Measurements from ENCODE around the gene ANKRD44.

ANKRD44 gene

DNA sequence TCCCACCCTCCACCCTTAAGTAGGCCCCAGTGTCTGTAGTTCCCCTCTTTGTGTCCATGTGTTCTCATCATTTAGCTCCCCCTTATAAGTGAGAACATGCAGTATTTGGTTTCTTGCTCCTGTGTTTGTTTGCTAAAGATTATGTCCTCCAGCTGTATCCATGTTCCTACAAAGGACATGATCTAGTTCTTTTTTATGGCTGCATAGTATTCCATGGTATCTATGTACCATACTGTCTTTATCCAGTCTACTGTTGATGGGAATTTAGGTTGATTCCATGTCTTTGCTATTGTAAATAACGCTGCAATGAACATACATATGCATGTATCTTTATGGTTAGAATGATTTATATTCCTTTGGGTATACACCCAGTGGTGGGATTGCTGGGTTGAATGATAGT, 233.9 kb downstream of the ANKRD44 start:
- no peaks in the 10 kb centered on the region for H3K9me2 ChIP-seq (replicated peaks; ENCODE audit: low read depth, low read length)
- no peak overlapping the region for H3K9ac ChIP-seq (ENCODE audit: low read depth, low read length, poor library complexity, severe bottlenecking)
- no peaks in the 10 kb centered on the region for H3K27me3 ChIP-seq (ENCODE audit: insufficient read depth, low read length, poor library complexity, severe bottlenecking)
- H3K4me2 ChIP-seq (ENCODE audit: low read depth, low read length, poor library complexity, severe bottlenecking): no peak overlapping the region
- no peaks in the 10 kb centered on the region for H4K20me1 ChIP-seq (ENCODE audit: insufficient read depth, low read length, poor library complexity, severe bottlenecking)
- no peak for TF ChIP-seq CTCF (conservative IDR thresholded peaks at IDR 0.05; ENCODE audit: low read length)
- no peak for TF ChIP-seq EZH2phosphoT487 (IDR thresholded peaks at IDR 0.05; ENCODE audit: borderline replicate concordance)
- H3K4me1 ChIP-seq (ENCODE audit: insufficient read depth, low read length, poor library complexity, severe bottlenecking): peaks cover 34% of the 10 kb centered on the region
- H3K36me3 ChIP-seq (ENCODE audit: insufficient read depth, low read length): peaks cover 39% of the 10 kb centered on the region
- no peak overlapping the region for H3K4me3 ChIP-seq (ENCODE audit: low read length, poor library complexity, severe bottlenecking)
- H3F3A ChIP-seq (ENCODE audit: low read depth): no peaks in the 10 kb centered on the region
- H2AFZ ChIP-seq (ENCODE audit: low read length): no peak overlapping the region
- no peaks in the 10 kb centered on the region for H3K79me2 ChIP-seq (ENCODE audit: insufficient read depth, low read length)
- H3K9me3 ChIP-seq (ENCODE audit: insufficient read depth, low read depth, low read length): peaks cover 4% of the 10 kb centered on the region; the same call in 1 of the 2 replicates

GRCh38 chr2:197075754-197076337, 234.7 kb downstream of the ANKRD44 start:
- Histone ChIP-seq H3K9me3 (ENCODE audit: insufficient read depth, low read depth, low read length) (peaks cover 4% of the 10 kb centered on the region; the same call in 1 of the 2 replicates), H3F3A (ENCODE audit: low read depth) (no peaks in the 10 kb centered on the region), H3K79me2 (ENCODE audit: insufficient read depth, low read length) (no peaks in the 10 kb centered on the region), H4K20me1 (ENCODE audit: insufficient read depth, low read length, poor library complexity, severe bottlenecking) (no peaks in the 10 kb centered on the region), H2AFZ (ENCODE audit: low read length) (no peak overlapping the region), H3K9ac (ENCODE audit: low read depth, low read length, poor library complexity, severe bottlenecking) (no peak overlapping the region), H3K27me3 (ENCODE audit: insufficient read depth, low read length, poor library complexity, severe bottlenecking) (no peaks in the 10 kb centered on the region), H3K36me3 (ENCODE audit: insufficient read depth, low read length) (peaks cover 35% of the 10 kb centered on the region), H3K4me2 (ENCODE audit: low read depth, low read length, poor library complexity, severe bottlenecking) (no peak overlapping the region), H3K4me1 (ENCODE audit: insufficient read depth, low read length, poor library complexity, severe bottlenecking) (peaks cover 42% of the 10 kb centered on the region), H3K4me3 (ENCODE audit: low read length, poor library complexity, severe bottlenecking) (no peak overlapping the region), H3K9me2 (replicated peaks; ENCODE audit: low read depth, low read length) (no peaks in the 10 kb centered on the region)
- no peak for TF ChIP-seq EZH2phosphoT487 (IDR thresholded peaks at IDR 0.05; ENCODE audit: borderline replicate concordance)
- peak; percentile 52 for TF ChIP-seq CTCF (conservative IDR thresholded peaks at IDR 0.05; ENCODE audit: low read length)

- Histone ChIP-seq H3K27me3 (ENCODE audit: insufficient read depth, low read length, poor library complexity, severe bottlenecking) (no peaks in the 10 kb centered on the region), H2AFZ (ENCODE audit: low read length) (no peak overlapping the region), H3F3A (ENCODE audit: low read depth) (no peaks in the 10 kb centered on the region), H3K4me1 (ENCODE audit: insufficient read depth, low read length, poor library complexity, severe bottlenecking) (peaks cover 46% of the 10 kb centered on the region), H3K9me2 (replicated peaks; ENCODE audit: low read depth, low read length) (no peaks in the 10 kb centered on the region), H3K9ac (ENCODE audit: low read depth, low read length, poor library complexity, severe bottlenecking) (no peak overlapping the region), H3K36me3 (ENCODE audit: insufficient read depth, low read length) (peaks cover 33% of the 10 kb centered on the region), H3K9me3 (ENCODE audit: insufficient read depth, low read depth, low read length) (peaks cover 4% of the 10 kb centered on the region; the same call in 1 of the 2 replicates), H3K79me2 (ENCODE audit: insufficient read depth, low read length) (no peaks in the 10 kb centered on the region), H4K20me1 (ENCODE audit: insufficient read depth, low read length, poor library complexity, severe bottlenecking) (no peaks in the 10 kb centered on the region), H3K4me3 (ENCODE audit: low read length, poor library complexity, severe bottlenecking) (no peak overlapping the region), H3K4me2 (ENCODE audit: low read depth, low read length, poor library complexity, severe bottlenecking) (no peak overlapping the region)
- no peak for TF ChIP-seq CTCF (conservative IDR thresholded peaks at IDR 0.05; ENCODE audit: low read length)
- no peak for TF ChIP-seq EZH2phosphoT487 (IDR thresholded peaks at IDR 0.05; ENCODE audit: borderline replicate concordance)
Observed at GRCh38 chr2:197075281-197075680, 235.3 kb downstream of the ANKRD44 start.
